Metanephros (tissue), 1 donor: Measurements from ENCODE around the gene NOL7. TPM values are rescaled to one million over a fixed set of nuclear protein-coding genes. Genes with fewer than 3 reads are reported as not detected.

Experiments
- total RNA-seq: library from RNA; depleted of rRNA; stranded (reverse); fragments of >200 nt; gene quantifications from one replicate; pipeline ENCODE4 v1.2.3, GENCODE V29; 2014

The NOL7 gene
- 35.2 TPM for total RNA-seq

DNA sequence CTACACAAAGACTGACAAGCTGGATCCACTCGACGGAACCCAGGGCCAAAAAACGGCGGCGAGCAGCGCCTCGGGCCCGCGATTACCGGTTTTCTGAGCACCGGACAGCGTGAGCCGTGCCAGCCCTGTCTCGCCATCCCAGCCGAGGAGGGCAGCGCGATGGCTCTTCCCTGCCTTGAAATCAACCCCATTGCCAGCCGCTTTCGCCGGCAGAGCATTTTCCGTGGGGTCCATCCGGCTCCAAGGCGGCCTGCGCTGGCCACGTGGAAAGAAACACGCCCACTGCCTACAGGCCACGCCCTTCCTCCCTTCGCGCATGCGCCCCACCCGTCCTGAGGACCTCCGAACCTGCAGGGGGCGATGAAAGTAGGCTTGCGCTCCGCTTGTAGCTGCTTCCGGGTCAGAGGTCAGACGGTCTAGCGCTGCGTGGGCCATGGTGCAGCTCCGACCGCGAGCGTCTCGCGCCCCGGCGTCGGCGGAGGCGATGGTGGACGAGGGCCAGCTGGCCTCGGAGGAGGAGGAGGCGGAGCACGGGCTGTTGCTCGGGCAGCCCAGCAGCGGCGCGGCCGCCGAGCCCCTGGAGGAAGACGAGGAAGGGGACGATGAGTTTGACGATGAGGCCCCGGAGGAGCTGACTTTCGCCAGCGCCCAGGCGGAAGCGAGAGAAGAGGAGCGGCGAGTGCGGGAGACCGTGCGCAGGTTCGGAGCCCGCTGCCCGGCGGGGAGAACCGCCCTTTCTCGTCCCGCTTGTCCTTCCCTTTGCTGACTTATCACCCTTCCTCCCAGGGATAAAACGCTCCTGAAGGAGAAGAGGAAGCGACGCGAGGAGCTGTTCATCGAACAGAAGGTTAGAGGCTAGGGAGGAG, at the start of gene NOL7:
NOL7 (plus strand) TSS at position 410 of the 866 bp plus-strand sequence; CDS start at position 434, 24 bp downstream.

DNA sequence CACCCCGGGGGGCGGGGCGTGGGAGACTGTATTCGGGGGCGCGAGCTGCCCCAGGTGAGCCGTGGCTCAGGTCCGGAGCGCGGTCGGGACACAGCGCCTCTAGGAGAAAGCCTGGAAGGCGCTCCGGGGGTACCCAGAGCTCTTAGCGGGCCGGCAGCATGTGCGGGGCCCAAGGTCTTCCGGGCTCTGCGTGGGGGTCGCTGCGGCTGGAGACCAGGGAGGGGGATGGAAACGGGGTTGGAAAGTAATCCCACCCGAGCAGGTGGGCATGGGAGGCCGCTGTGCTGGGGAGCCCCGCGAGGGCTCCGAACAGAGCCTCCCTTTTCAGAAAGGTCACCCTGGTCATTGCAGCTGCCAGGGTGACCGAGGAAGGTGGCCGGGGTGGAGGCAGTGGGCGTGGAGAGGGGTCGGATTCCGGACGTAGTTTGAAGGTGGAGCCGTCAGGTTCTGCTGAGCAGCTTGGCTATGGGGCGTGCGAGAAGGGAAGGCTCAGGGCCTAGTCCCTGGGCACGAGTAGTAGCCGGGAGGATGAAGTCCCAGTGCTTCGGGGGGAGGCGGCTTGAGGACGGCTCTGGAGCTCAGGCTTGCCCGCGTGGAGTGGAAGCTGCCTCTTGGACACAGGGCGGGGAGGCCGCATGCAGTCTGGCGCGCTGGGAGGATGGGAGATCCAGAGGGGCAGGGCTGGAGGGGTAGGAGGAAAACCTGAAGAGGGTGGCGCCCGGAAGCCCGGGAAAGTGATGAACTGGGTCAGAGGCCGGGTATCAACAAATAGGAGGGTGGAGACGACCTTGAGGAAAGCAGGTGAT, 40.4 kb upstream of the NOL7 start, which contains the start of gene SIRT5:
SIRT5 (plus strand) TSS at position 31 of the 806 bp plus-strand sequence. CDS start 9,510 bp downstream, outside the sequence.

Other genes starting within 250 kb of the NOL7 start
- gene GFOD1, start 127.7 kb upstream of the NOL7 start, total RNA-seq: 6.0 TPM
- gene SIRT5, start 40.7 kb upstream of the NOL7 start, total RNA-seq: 12.5 TPM
- 36.5 TPM for gene RANBP9, start 96.5 kb downstream of the NOL7 start, total RNA-seq
- gene MCUR1, start 199.2 kb downstream of the NOL7 start, total RNA-seq: 18.6 TPM